GM18873 (cell line): ENCODE results near the gene MYO1E.

ENCODE experiments used
- ATAC-seq: cut with Tn5 transposase; IDR thresholded peaks from one replicate; pipeline ENCODE4 v1.9.1; 2021; ENCODE audit warnings: mild to moderate bottlenecking, moderate library complexity, moderate number of reproducible peaks; ENCODE audit not compliant: unreplicated experiment, low FRiP score

The MYO1E gene

GRCh38 chr15:59244337-59244736 is 128.3 kb downstream of the MYO1E start:
- ATAC-seq: peak; percentile 82

- no peak for ATAC-seq
These were observed 129.0 kb downstream of the MYO1E start for GRCh38 chr15:59243622-59244021.

GRCh38 chr15:59242649-59243048 is 130.0 kb downstream of the MYO1E start:
- ATAC-seq: no peak

- no peak for ATAC-seq
These were observed 132.6 kb downstream of the MYO1E start for GRCh38 chr15:59240036-59240435.

GRCh38 chr15:59237924-59238331 is 134.7 kb downstream of the MYO1E start:
- ATAC-seq: peak; percentile 46

GRCh38 chr15:59237119-59237855 is 135.4 kb downstream of the MYO1E start:
- peak; percentile 42 for ATAC-seq

DNA sequence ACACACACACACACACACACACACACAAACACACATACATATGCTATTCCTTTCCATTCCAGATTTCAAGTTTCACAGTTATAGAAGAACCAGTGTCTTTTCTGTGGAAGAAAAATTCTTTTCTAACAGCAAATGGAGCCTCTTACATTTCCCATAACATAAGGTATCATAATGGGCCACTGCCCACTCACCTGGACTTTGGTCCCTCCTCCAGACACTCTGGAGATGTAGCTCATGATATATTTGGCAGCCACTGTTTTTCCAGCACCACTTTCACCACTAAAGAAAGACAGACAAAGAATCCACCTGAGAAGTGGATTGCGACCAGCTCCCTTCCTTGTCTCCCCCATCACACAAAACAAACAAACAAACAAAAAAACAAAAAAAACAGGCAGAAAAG is 136.3 kb downstream of the MYO1E start:
- ATAC-seq: no peak

GRCh38 chr15:59232476-59232875 is 140.2 kb downstream of the MYO1E start:
- no peak for ATAC-seq

GRCh38 chr15:59230531-59231055 is 142.1 kb downstream of the MYO1E start:
- ATAC-seq: no peak

- ATAC-seq: no peak
These were observed 143.2 kb downstream of the MYO1E start for GRCh38 chr15:59229453-59229852.

DNA sequence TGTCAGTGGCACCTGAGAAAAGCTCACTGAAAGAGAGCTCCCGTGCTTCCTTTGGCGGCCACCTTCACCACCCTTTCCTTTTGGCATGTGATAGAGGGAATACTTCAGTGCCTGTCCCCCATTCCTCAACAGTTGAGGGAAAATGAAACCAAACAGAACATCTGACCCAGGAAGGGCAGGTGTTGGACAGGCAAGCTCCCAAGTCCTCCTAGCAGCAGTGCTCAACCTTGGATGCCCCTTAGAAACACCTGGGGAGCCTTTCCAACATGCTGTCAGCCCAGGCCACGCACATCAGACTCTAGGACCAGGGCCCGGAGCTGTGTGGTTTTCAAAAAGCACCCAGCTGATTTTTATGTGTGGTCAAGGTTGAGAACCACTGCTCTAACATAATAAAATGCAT is 143.7 kb downstream of the MYO1E start:
- no peak for ATAC-seq

- no peak for ATAC-seq
These were observed 145.7 kb downstream of the MYO1E start for GRCh38 chr15:59227021-59227420.

DNA sequence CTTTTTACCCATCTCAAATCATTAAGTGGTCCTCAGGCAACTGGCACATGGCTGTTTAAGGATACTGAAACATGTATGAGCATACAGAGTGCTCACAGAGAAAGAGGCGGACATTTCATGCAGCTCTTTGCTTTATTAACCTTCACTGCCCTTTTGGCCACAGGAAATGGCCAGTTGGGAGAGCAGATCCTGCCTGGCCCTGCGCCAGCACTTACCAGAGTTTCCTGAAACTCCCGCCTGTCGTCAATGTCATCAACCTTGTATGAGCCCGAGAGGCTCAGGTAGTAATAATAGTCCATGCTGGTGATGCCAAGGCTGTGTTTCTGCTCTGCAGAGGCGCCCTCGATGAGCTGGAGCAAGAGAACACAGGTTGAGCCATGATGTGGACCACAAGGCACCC is 148.2 kb downstream of the MYO1E start:
- no peak for ATAC-seq

- no peak for ATAC-seq
These were observed 148.9 kb downstream of the MYO1E start for GRCh38 chr15:59223736-59224135.

GRCh38 chr15:59222906-59223550 is 149.6 kb downstream of the MYO1E start:
- ATAC-seq: no peak

DNA sequence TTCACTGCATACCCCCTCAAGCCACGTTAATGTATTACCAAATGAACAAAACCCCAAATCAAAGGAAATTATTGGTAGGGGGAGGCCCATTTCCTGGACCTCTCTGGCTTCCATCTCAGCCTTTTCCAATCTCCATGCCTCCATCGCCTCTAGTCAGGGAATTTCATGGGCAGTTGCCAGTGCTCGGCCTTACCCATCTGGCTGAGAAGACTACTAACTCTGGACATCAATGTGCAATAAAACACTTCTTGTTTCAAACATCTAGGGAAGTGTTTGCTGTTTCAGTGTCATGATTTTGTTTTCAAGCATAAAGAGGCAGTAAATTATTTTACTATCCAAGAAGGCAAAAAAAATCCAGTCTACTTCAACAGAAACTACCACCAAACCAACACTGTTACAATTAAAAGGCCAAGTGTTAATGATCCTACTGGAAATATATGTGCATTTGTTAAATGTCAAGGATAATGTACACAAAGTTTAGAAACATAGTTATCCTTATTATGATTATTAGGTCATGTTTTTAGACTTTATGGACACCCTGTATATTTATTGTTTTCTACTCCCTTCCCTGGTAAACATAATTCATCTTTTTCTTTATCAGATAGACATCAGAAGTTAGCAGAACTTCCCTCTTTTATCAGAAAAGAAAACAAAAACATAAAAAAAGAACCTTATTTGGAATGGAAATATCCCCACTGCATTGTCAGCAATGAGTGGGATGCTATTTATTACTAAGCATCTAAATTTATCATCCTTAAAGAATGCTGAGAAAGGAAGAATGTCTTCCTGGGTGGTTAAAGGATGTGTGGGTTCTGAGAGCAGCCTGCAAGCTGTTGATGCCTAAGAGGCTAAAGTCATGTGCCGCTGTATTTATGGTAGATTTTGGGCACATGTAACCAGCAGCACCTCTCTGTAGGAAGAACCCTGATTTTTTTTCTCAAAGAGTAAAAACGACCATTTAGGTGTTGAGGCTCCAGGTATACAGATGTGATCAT is 150.9 kb downstream of the MYO1E start:
- ATAC-seq: no peak

DNA sequence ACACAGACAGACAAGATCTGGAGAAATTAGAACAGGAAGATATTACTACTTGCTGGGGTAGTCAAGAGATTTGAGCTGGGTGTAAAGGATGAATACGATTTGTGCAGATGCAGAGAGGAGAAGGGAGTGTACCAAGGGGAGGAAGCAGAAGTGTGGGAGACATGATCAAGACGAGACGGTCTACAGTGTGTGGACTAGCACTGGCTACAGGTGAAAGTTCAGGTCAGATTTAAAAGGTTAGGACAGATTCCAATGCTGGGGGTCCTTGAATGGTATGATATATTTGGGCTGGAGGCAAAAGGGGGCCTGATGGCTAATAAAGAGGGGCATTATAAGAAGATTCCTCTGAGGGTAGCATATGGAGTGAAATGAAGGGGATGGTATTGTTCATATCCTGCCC is 154.0 kb downstream of the MYO1E start:
- ATAC-seq: no peak

DNA sequence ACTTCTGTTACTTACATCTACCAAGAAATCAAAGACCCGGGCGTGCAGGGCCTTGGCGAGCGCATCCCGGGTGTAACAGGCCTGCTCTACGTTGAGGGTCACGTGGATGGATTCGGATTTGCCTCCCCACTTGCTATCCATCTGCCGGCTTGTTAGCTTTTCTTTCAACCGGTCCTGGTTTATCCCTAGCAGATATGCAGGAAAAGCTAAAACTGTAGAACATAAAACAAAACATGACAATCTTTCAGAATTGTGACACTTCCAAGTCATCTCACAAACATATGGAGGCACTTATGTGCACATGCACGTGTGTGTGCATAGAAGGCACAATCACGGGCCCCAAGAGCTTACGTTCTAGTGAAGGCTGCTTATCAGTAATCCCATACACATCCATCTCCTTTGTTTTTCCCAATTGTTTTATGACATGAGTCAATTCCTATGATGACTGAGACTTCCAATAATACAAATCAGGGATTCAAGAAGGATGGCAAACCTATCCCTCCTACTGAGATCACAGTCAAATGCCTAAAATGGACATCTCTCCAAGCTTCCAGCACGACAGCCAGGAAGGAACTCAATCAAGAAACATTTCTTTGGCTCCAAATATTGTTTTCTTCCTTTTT is 154.7 kb downstream of the MYO1E start:
- ATAC-seq: no peak

- no peak for ATAC-seq
These were observed 155.8 kb downstream of the MYO1E start for GRCh38 chr15:59216911-59217310.

GRCh38 chr15:59210186-59210585 is 162.5 kb downstream of the MYO1E start:
- ATAC-seq: no peak
